Psoas muscle (tissue), 8 donors: ENCODE measurements around the gene DIDO1. TPM values are rescaled to one million over a fixed set of nuclear protein-coding genes. Genes with fewer than 3 reads are reported as not detected.

Source experiments
- ATAC-seq, 4 donors: fragments of 200-7000 bp; cut with Tn5 transposase; one replicate each; pipeline ENCODE4 v1.9.1; 2020; ENCODE audit warnings: moderate library complexity in 3 of 4, mild to moderate bottlenecking in 2 of 4
- DNase-seq, 2 donors: peaks; one replicate each; pipeline ENCODE4 v3.0.0-alpha.2; 2020
- H3K27ac ChIP-seq: fragments of 200-600 bp; one replicate; pipeline ENCODE4 v1.8.0; 2022
- H3K27me3 ChIP-seq, 3 donors: fragments of 200-600 bp in 1 of 3; one replicate each; pipeline versions ENCODE4 v1.6.1 to v1.8.0; 2013 to 2022; ENCODE audit warnings: low read length in 2 of 3, mild to moderate bottlenecking in 2 of 3, moderate library complexity in 1 of 3; ENCODE audit not compliant: insufficient read depth in 3 of 3
- H3K36me3 ChIP-seq, 2 donors: fragments of 200-600 bp in 1 of 2; one replicate each; pipeline versions ENCODE4 v1.6.1 to v1.8.0; 2013 to 2022; ENCODE audit warnings: low read depth in 1 of 2, mild to moderate bottlenecking in 1 of 2, moderate library complexity in 1 of 2; ENCODE audit not compliant: insufficient read depth in 1 of 2
- H3K4me1 ChIP-seq: fragments of 200-600 bp; one replicate; pipeline ENCODE4 v1.8.0; 2022
- H3K4me3 ChIP-seq: fragments of 200-600 bp; one replicate; pipeline ENCODE4 v1.8.0; 2022; ENCODE audit warnings: mild to moderate bottlenecking
- H3K9me3 ChIP-seq: fragments of 200-600 bp; one replicate; pipeline ENCODE4 v1.8.0; 2022
- WGBS, 3 donors: extraction: QIAGEN DNeasy Blood & Tissue Kit; methylation state at CpG; one replicate each; pipeline versions ENCODE4 v1.1.6 to v1.1.7; 2013; 5-methylcytosine and 5-hydroxymethylcytosine counted together
- intact Hi-C, 2 donors: fragments of 100-400 bp; cut with DNase I; formaldehyde crosslinking; loops; one replicate each; pipeline versions ENCODE4 v1.11.0 to v1.14.2; 2022
- polyA plus RNA-seq, 3 donors: library from polyadenylated mRNA; stranded (reverse); fragments of 200-250 nt; gene quantifications; one replicate each; pipeline ENCODE4 v1.2.3, GENCODE V29; 2013
- total RNA-seq, 4 donors: library from RNA; stranded (reverse); fragmentation: NEBNext Ultra II Directional in 2 of 4; extraction: Animal tissue kit (Norgen Biotek cat#: 25700) in 2 of 4; gene quantifications; one replicate each; pipeline versions ENCODE4 v1.2.1 to v1.2.4, GENCODE V29; 2021 to 2023
- TF ChIP-seq, protein P1 (sequence below): fragments of 200-600 bp; IDR thresholded peaks from one replicate; pipeline ENCODE4 v1.8.0; 2022; ENCODE audit warnings: antibody characterized with exemption
- donor health status: healthy with polysubstance abuse.
- donor health status: DM: no; HTN: no; CAD: no; lungs with moderate emphysema.
- donor health status: Bipolar disorder and iron deficiency.
- donor health status: healthy.
- donor health status: DM: yes; HTN: yes; CAD: no.
- donor health status: DM: no; HTN: no; CAD: no.
- donor health status: DM: no; HTN: no; CAD: no.
- donor health status: DM: yes; HTN: yes; CAD: no.

The DIDO1 gene
- total and polyA plus RNA-seq, 7 donors = 10.0 to 32.4 (median 23.9) TPM

DNA sequence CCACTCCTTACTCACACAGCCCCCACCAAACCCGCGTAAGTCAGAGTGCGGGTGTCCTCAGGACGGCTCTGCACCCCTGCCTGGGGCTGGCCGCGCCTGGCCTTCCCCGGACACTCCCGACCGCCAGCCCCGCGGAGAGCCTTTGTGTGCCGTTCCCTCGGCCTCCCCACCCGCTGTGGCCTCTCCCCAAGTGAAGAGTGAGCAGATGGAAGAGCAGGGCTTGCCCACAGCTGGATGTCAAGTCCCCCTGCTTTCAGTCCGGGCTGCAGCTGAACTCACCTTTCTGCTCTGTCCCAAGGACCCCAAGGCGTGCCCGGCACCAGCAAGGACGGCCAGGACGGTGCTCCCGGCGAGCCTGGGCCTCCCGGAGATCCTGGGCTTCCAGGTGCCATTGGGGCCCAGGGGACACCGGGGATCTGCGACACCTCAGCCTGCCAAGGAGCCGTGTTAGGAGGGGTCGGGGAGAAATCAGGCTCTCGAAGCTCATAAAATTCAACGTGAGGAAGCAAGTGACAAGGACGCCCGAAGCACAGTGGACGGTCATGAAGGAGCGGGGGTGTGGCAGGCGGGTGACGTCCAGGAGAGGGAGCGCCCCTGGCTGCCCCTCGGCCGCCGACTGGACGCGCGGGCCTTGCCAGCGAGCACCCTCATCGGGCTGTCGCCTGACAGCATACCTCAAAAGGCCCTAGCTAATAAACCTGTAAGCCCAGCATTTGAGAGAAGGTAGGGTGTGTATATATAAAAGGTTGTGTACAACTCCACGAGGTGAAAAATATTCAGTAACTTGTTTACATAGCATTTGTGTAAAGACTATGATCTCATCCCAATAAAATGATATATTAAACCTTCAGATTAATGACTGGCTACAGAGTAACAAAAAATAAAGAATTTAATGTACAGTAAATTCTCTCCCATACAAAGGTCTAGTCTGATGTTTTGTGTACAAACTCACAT, 85.8 kb downstream of the DIDO1 start:
- H3K27me3 ChIP-seq = peaks cover 0 to 17% (median 3%) of the 10 kb centered on the region in 3 donors
- peaks cover 0 to 9% of the 10 kb centered on the region in 2 donors for H3K36me3 ChIP-seq
- H3K9me3 ChIP-seq = no peaks in the 10 kb centered on the region
- DNase-seq = no peak
- TF ChIP-seq, protein P1, sequence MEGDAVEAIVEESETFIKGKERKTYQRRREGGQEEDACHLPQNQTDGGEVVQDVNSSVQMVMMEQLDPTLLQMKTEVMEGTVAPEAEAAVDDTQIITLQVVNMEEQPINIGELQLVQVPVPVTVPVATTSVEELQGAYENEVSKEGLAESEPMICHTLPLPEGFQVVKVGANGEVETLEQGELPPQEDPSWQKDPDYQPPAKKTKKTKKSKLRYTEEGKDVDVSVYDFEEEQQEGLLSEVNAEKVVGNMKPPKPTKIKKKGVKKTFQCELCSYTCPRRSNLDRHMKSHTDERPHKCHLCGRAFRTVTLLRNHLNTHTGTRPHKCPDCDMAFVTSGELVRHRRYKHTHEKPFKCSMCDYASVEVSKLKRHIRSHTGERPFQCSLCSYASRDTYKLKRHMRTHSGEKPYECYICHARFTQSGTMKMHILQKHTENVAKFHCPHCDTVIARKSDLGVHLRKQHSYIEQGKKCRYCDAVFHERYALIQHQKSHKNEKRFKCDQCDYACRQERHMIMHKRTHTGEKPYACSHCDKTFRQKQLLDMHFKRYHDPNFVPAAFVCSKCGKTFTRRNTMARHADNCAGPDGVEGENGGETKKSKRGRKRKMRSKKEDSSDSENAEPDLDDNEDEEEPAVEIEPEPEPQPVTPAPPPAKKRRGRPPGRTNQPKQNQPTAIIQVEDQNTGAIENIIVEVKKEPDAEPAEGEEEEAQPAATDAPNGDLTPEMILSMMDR = no peak
- no peak for ATAC-seq
- H3K4me1 ChIP-seq = no peaks in the 10 kb centered on the region
- intact Hi-C loops = no loop called here
- H3K4me3 ChIP-seq = no peak overlapping the region
- no peak overlapping the region for H3K27ac ChIP-seq
- 67 to 75% (median 69%) methylated on average over 44 to 45 of the region's 45 CpGs for WGBS, 3 donors

DNA sequence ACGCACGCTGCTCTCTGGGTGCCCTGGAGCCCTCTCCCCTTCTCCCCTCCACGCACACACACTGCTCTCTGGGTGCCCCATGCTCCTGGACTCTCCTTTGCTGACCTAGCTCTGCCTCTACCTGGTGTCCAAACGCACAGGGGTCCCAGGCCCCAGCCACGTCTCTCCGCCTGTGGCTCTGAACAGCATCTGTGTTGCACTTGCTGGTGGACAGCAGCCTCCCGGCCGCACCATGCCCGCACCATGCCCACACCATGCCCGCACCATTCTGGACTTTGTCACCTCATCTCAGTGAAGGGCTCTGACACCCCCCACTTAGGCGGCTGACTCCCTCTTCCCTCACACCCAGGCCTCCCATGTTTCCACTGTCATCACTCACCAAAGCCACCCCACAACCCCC, 86.5 kb downstream of the DIDO1 start:
- intact Hi-C loops = no loop called here
- H3K9me3 ChIP-seq = no peaks in the 10 kb centered on the region
- H3K36me3 ChIP-seq = peaks cover 0 to 6% of the 10 kb centered on the region in 2 donors
- no peaks in the 10 kb centered on the region for H3K4me1 ChIP-seq
- H3K4me3 ChIP-seq = no peak overlapping the region
- H3K27ac ChIP-seq = no peak overlapping the region
- no peak for ATAC-seq
- WGBS, 3 donors = 84 to 89% (median 87%) methylated on average over 11 of the region's 11 CpGs
- TF ChIP-seq, protein P1 = no peak
- H3K27me3 ChIP-seq = peaks cover 0 to 24% (median 3%) of the 10 kb centered on the region in 3 donors
- no peak for DNase-seq

DNA sequence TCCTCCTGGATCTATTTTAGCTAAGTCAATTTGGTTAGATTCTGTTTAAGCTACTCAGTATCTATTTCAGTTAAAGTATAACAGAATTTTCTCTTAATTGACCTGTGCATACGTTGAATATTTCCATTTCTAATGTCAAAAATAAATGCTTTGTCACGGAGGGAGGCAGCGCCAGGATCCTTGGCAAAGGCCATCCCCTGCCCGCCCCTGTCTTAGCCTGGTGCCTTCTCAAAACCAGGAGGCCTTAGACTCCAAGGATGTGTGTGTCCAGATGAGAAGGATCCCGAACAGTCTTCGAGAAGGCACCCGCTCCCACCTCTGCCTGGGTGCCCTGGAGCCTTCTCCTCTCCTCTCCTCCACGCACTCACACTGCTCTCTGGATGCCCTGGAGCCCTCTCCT, 87.0 kb downstream of the DIDO1 start:
- Histone ChIP-seq H3K36me3 (peaks cover 0 to 6% of the 10 kb centered on the region in 2 donors), H3K4me3 (no peak overlapping the region), H3K9me3 (no peaks in the 10 kb centered on the region), H3K27me3 (peaks cover 0 to 25% (median 3%) of the 10 kb centered on the region in 3 donors), H3K27ac (no peak overlapping the region), H3K4me1 (no peaks in the 10 kb centered on the region)
- DNase-seq (no peak), ATAC-seq (no peak)
- TF ChIP-seq, protein P1 = no peak
- intact Hi-C loops = no loop called here
- 83 to 90% (median 89%) methylated on average over 7 to 8 of the region's 8 CpGs for WGBS, 3 donors

DNA sequence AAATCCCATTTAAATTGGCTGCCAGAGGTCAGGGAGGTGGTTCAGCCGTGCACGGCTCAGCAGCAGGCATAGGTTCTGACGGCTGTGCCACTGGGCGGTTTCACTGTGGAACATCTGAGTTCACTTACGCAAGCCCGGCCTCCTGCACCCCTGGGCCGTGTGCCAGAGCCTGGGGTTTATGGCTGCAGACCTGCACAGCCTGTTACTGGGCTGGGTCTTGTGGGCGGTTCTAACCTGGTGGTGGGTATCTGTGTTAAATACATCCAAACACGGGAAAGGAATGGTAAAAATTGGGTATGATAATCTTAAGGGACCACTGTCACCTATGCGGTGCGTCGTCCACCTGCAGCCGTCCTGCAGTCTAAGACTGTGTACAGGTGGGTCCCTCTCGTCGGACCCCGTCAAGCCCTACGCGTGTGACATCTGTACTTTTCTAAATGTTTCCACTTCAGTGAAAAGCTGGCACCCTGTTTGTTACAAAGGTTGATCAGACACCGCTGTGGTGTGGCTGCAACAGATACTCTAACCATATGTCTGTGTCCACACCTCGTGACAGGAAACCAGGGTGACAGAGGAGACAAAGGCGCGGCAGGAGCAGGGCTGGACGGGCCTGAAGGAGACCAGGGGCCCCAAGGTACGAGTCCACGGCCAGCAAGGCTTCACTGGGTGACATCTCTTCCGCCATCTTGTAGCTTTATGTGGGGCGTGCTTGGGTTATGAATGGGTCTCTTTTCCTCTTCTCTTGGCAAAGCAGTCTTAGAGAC, 88.0 kb downstream of the DIDO1 start:
- ATAC-seq (no peak), DNase-seq (peak in 1 of 2 donors; percentile 50)
- H3K27me3 ChIP-seq = peaks cover 0 to 28% (median 3%) of the 10 kb centered on the region in 3 donors
- H3K4me3 ChIP-seq = no peak overlapping the region
- peaks cover 0 to 6% of the 10 kb centered on the region in 2 donors for H3K36me3 ChIP-seq
- WGBS, 3 donors = 67 to 75% (median 71%) methylated on average over 27 of the region's 27 CpGs
- no peaks in the 10 kb centered on the region for H3K4me1 ChIP-seq
- TF ChIP-seq, protein P1 = no peak
- H3K9me3 ChIP-seq = no peaks in the 10 kb centered on the region
- intact Hi-C loops = no loop called here
- H3K27ac ChIP-seq = no peak overlapping the region
